Mesendoderm (in vitro differentiated cells): ENCODE data around the gene HSD17B12.
"Not testable (repeated sequence)": the region's sequence is repeated elsewhere in the genome, so short reads cannot be mapped to it uniquely, and the experiment has no call there.

Source experiments
- DNase-seq: peaks from one replicate; pipeline ENCODE4 v3.0.0; 2013
- H2AK5ac ChIP-seq: 2 replicates; pipeline ENCODE4 v1.6.1; 2013; ENCODE audit warnings: low read length, inconsistent platforms
- H2BK120ac ChIP-seq: 2 replicates; pipeline ENCODE4 v1.6.1; 2013; ENCODE audit warnings: low read depth, mild to moderate bottlenecking, low read length, moderate library complexity, mixed read lengths
- H2BK15ac ChIP-seq: replicated peaks from 2 replicates; pipeline ENCODE4 v1.6.1; 2013; ENCODE audit warnings: low read depth, mild to moderate bottlenecking, moderate library complexity
- H2BK5ac ChIP-seq: 2 replicates; pipeline ENCODE4 v1.6.1; 2013; ENCODE audit warnings: low read length, inconsistent platforms
- H3K18ac ChIP-seq: 2 replicates; pipeline ENCODE4 v1.6.1; 2013; ENCODE audit warnings: mild to moderate bottlenecking, low read length, mixed read lengths
- H3K23ac ChIP-seq: one replicate; pipeline ENCODE4 v1.6.1; 2013; ENCODE audit warnings: low read length
- H3K27ac ChIP-seq: 2 replicates; pipeline ENCODE4 v1.5.1; 2013; ENCODE audit warnings: low read depth, mild to moderate bottlenecking, inconsistent platforms, low read length, moderate library complexity
- H3K27me3 ChIP-seq: 2 replicates; pipeline ENCODE4 v1.6.1; 2013; ENCODE audit warnings: low read length, control low read depth, mild to moderate bottlenecking, inconsistent platforms; ENCODE audit not compliant: insufficient read depth, poor library complexity
- H3K36me3 ChIP-seq: 2 replicates; pipeline ENCODE4 v1.6.1; 2013; ENCODE audit warnings: low read length, inconsistent platforms; ENCODE audit not compliant: control insufficient read depth, insufficient read depth
- H3K4ac ChIP-seq: one replicate; pipeline ENCODE4 v1.6.1; 2013; ENCODE audit warnings: low read depth, mild to moderate bottlenecking, low read length, moderate library complexity
- H3K4me1 ChIP-seq: 2 replicates; pipeline ENCODE4 v1.6.1; 2013; ENCODE audit warnings: low read depth, low read length, inconsistent platforms; ENCODE audit not compliant: control insufficient read depth
- H3K4me2 ChIP-seq: 2 replicates; pipeline ENCODE4 v1.6.1; 2013; ENCODE audit warnings: low read length
- H3K4me3 ChIP-seq: 2 replicates; pipeline ENCODE4 v1.5.1; 2013; ENCODE audit warnings: mild to moderate bottlenecking, low read length
- H3K56ac ChIP-seq: one replicate; pipeline ENCODE4 v1.6.1; 2013; ENCODE audit warnings: low read length
- H3K79me1 ChIP-seq: 2 replicates; pipeline ENCODE4 v1.6.1; 2013; ENCODE audit warnings: low read length, inconsistent platforms
- H3K79me2 ChIP-seq: 2 replicates; pipeline ENCODE4 v1.6.1; 2013; ENCODE audit warnings: mild to moderate bottlenecking, low read length; ENCODE audit not compliant: control insufficient read depth, insufficient read depth
- H3K9ac ChIP-seq: 2 replicates; pipeline ENCODE4 v1.6.1; 2013; ENCODE audit warnings: low read length, inconsistent platforms
- H4K5ac ChIP-seq: one replicate; pipeline ENCODE4 v1.6.1; 2013; ENCODE audit warnings: low read length
- H4K8ac ChIP-seq: one replicate; pipeline ENCODE4 v1.6.1; 2013; ENCODE audit warnings: low read depth, mild to moderate bottlenecking, control low read depth, low read length, moderate library complexity
- WGBS: extraction: QIAGEN DNeasy Blood & Tissue Kit; methylation state at CpG from one replicate; pipeline ENCODE4 v1.1.7; 2013; ENCODE audit warnings: low lambda C conversion rate, missing lambda C conversion rate; ENCODE audit not compliant: insufficient coverage; ENCODE audit errors: extremely low coverage; 5-methylcytosine and 5-hydroxymethylcytosine counted together

Gene HSD17B12

GRCh38 chr11:43756575-43756974, 76.0 kb downstream of the HSD17B12 start:
- Histone ChIP-seq H3K4ac (no peak overlapping the region), H3K4me2 (no peak overlapping the region), H3K4me3 (no peak overlapping the region), H4K5ac (no peak overlapping the region), H3K36me3 (no peaks in the 10 kb centered on the region), H2BK5ac (no peak overlapping the region), H3K79me2 (no peaks in the 10 kb centered on the region), H3K9ac (no peak overlapping the region), H2BK120ac (no peak overlapping the region), H4K8ac (no peak overlapping the region), H3K23ac (no peak overlapping the region), H3K27me3 (no peaks in the 10 kb centered on the region), H2BK15ac (no peak overlapping the region), H3K18ac (no peak overlapping the region), H3K27ac (no peak overlapping the region), H2AK5ac (no peak overlapping the region), H3K56ac (no peak overlapping the region), H3K79me1 (no peaks in the 10 kb centered on the region), H3K4me1 (no peaks in the 10 kb centered on the region)
- no peak for DNase-seq
- no CpG with 5 or more reads among the region's 3 CpGs for WGBS

- WGBS = no CpG with 5 or more reads among the region's 4 CpGs
- Histone ChIP-seq H3K9ac (no peak overlapping the region), H3K23ac (no peak overlapping the region), H2BK120ac (no peak overlapping the region), H3K18ac (no peak overlapping the region), H3K27ac (no peak overlapping the region), H3K79me2 (no peaks in the 10 kb centered on the region), H2BK15ac (no peak overlapping the region), H3K4me1 (no peaks in the 10 kb centered on the region), H3K79me1 (no peaks in the 10 kb centered on the region), H3K4me2 (no peak overlapping the region), H3K4ac (no peak overlapping the region), H4K8ac (no peak overlapping the region), H2BK5ac (no peak overlapping the region), H3K27me3 (no peaks in the 10 kb centered on the region), H3K56ac (no peak overlapping the region), H3K36me3 (no peaks in the 10 kb centered on the region), H2AK5ac (no peak overlapping the region), H3K4me3 (no peak overlapping the region), H4K5ac (no peak overlapping the region)
- DNase-seq = no peak
These were observed 78.4 kb downstream of the HSD17B12 start for GRCh38 chr11:43758927-43759326.

GRCh38 chr11:43760902-43761301, 80.4 kb downstream of the HSD17B12 start:
- Histone ChIP-seq H2AK5ac (no peak overlapping the region), H3K18ac (no peak overlapping the region), H3K79me1 (no peaks in the 10 kb centered on the region), H3K4ac (no peak overlapping the region), H3K27me3 (no peaks in the 10 kb centered on the region), H3K79me2 (no peaks in the 10 kb centered on the region), H3K4me3 (no peak overlapping the region), H3K56ac (no peak overlapping the region), H2BK5ac (no peak overlapping the region), H3K9ac (no peak overlapping the region), H2BK120ac (no peak overlapping the region), H3K36me3 (no peaks in the 10 kb centered on the region), H3K27ac (no peak overlapping the region), H4K5ac (no peak overlapping the region), H4K8ac (no peak overlapping the region), H3K4me2 (no peak overlapping the region), H3K4me1 (no peaks in the 10 kb centered on the region), H2BK15ac (no peak overlapping the region), H3K23ac (no peak overlapping the region)
- no peak for DNase-seq
- no CpG with 5 or more reads among the region's 2 CpGs for WGBS

- Histone ChIP-seq H4K8ac (no peak overlapping the region), H3K18ac (no peak overlapping the region), H2BK120ac (no peak overlapping the region), H3K4me3 (no peak overlapping the region), H3K4ac (no peak overlapping the region), H2AK5ac (no peak overlapping the region), H3K27me3 (no peaks in the 10 kb centered on the region), H2BK15ac (no peak overlapping the region), H3K56ac (no peak overlapping the region), H3K27ac (no peak overlapping the region), H4K5ac (no peak overlapping the region), H3K79me2 (no peaks in the 10 kb centered on the region), H3K4me2 (no peak overlapping the region), H3K9ac (no peak overlapping the region), H2BK5ac (no peak overlapping the region), H3K36me3 (no peaks in the 10 kb centered on the region), H3K79me1 (no peaks in the 10 kb centered on the region), H3K23ac (no peak overlapping the region), H3K4me1 (no peaks in the 10 kb centered on the region)
- no peak for DNase-seq
- WGBS = no CpG with 5 or more reads among the region's 1 CpG
These were observed 84.7 kb downstream of the HSD17B12 start for GRCh38 chr11:43765194-43765593.

- H2BK5ac ChIP-seq, H3K4me3 ChIP-seq, H3K79me2 ChIP-seq, H3K23ac ChIP-seq, H3K56ac ChIP-seq, H3K79me1 ChIP-seq, H2BK15ac ChIP-seq, H3K4me2 ChIP-seq, H2BK120ac ChIP-seq, H3K27me3 ChIP-seq, H3K36me3 ChIP-seq, H3K27ac ChIP-seq, H2AK5ac ChIP-seq, H4K8ac ChIP-seq, DNase-seq, H3K4ac ChIP-seq, H3K18ac ChIP-seq, H4K5ac ChIP-seq, H3K9ac ChIP-seq, H3K4me1 ChIP-seq: not testable (repeated sequence)
- WGBS = no CpG with 5 or more reads among the region's 5 CpGs
These were observed 88.1 kb downstream of the HSD17B12 start for GRCh38 chr11:43768654-43769053.

- no peak overlapping the region for H4K8ac ChIP-seq
- H3K36me3 ChIP-seq = no peaks in the 10 kb centered on the region
- no CpG with 5 or more reads among the region's 3 CpGs for WGBS
- H3K4ac ChIP-seq = no peak overlapping the region
- no peak for DNase-seq
- H2AK5ac ChIP-seq = no peak overlapping the region
- no peak overlapping the region for H3K18ac ChIP-seq
- H3K56ac ChIP-seq = no peak overlapping the region
- no peak overlapping the region for H3K23ac ChIP-seq
- H2BK15ac ChIP-seq = no peak overlapping the region
- peaks cover 5% of the 10 kb centered on the region for H3K79me1 ChIP-seq
- H3K79me2 ChIP-seq = no peaks in the 10 kb centered on the region
- no peak overlapping the region for H3K4me2 ChIP-seq
- no peaks in the 10 kb centered on the region for H3K4me1 ChIP-seq
- no peak overlapping the region for H2BK120ac ChIP-seq
- no peak overlapping the region for H2BK5ac ChIP-seq
- H3K9ac ChIP-seq = no peak overlapping the region
- H4K5ac ChIP-seq = no peak overlapping the region
- H3K27me3 ChIP-seq = no peaks in the 10 kb centered on the region
- no peak overlapping the region for H3K27ac ChIP-seq
- H3K4me3 ChIP-seq = no peak overlapping the region
These were observed 89.6 kb downstream of the HSD17B12 start for GRCh38 chr11:43770173-43770572.
